Epithelial cell of esophagus (primary cell): ENCODE data around the gene SLC10A1.
"Not testable (repeated sequence)": the region's sequence is repeated elsewhere in the genome, so short reads cannot be mapped to it uniquely, and the experiment has no call there.

Source experiments
- DNase-seq: peaks from one replicate; pipeline ENCODE4 v3.0.0; 2010; ENCODE audit warnings: low read depth
- H3K4me3 ChIP-seq: 2 replicates; pipeline ENCODE4 v1.5.1; 2011; ENCODE audit warnings: mild to moderate bottlenecking, low read length, control low read depth
- TF ChIP-seq, protein P1 (sequence below): IDR thresholded peaks from 2 replicates; pipeline ENCODE4 v1.5.1; 2011; ENCODE audit warnings: low read depth, mild to moderate bottlenecking, low read length, control low read depth, inconsistent platforms; ENCODE audit not compliant: insufficient read depth; ENCODE audit errors: missing control alignments

SLC10A1 gene

DNA sequence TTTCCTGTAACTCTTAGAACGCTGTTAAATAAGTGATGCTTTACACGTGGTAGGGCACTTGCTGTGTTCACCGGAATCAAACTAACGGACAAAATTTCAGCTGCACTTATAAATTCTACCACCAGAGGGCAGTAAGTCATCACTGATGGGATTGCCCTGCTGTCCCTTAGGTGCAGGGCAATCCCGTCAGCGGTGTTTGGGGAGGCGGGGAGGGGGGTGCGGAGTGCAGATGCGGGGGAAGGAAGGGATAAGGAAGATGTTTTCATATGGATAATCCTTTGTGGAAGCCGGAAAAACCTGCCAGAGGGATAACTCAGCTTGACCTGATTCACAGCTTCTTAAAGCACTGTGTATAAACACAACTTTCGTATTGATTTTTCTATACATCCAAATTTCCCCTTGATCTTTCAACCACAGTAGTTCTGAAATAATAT lies 21.7 kb upstream of the SLC10A1 start:
- DNase-seq: peak; percentile 69
- H3K4me3 ChIP-seq: no peak overlapping the region
- TF ChIP-seq, protein P1, sequence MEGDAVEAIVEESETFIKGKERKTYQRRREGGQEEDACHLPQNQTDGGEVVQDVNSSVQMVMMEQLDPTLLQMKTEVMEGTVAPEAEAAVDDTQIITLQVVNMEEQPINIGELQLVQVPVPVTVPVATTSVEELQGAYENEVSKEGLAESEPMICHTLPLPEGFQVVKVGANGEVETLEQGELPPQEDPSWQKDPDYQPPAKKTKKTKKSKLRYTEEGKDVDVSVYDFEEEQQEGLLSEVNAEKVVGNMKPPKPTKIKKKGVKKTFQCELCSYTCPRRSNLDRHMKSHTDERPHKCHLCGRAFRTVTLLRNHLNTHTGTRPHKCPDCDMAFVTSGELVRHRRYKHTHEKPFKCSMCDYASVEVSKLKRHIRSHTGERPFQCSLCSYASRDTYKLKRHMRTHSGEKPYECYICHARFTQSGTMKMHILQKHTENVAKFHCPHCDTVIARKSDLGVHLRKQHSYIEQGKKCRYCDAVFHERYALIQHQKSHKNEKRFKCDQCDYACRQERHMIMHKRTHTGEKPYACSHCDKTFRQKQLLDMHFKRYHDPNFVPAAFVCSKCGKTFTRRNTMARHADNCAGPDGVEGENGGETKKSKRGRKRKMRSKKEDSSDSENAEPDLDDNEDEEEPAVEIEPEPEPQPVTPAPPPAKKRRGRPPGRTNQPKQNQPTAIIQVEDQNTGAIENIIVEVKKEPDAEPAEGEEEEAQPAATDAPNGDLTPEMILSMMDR: peak; percentile 74

DNA sequence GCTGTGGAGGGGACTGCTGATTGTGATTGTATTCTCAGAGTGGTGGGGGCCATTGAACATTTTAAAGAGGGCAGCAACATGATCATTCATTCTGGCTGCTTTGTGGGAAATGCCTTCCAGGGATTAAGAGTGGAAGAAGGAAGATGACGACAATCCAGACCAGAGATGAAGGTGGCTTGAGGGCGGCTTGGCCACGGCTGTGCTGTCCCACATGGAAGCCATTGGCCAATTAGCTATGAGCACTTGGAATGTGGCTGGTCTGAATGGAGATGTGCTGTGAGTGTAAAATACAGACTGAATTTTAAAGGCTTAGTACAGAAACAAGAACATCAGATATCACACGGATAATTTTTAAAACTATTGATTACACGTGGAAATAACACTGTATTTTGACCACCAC lies 19.2 kb upstream of the SLC10A1 start:
- no peak for DNase-seq
- H3K4me3 ChIP-seq: no peak overlapping the region
- TF ChIP-seq, protein P1: no peak

DNA sequence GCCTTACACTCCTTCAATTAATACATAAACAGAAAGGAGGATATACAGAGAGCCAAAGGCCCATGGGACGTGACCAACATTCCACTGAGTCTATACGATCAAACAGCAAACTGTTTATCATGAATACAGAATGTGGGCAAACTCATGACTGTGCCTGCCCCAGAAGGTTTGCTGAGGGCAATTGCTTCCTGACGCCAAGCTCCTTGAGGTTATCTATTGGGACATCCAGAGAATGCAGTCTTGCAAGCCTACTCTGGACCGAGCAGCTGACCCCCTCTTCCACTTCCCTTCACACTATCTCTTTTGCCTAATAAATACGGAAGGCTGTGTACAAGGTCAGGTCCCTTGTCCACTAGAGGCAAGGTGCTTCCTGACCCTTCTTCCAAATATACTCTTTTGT lies 18.5 kb upstream of the SLC10A1 start:
- no peak overlapping the region for H3K4me3 ChIP-seq
- TF ChIP-seq, protein P1: no peak
- DNase-seq: no peak

DNA sequence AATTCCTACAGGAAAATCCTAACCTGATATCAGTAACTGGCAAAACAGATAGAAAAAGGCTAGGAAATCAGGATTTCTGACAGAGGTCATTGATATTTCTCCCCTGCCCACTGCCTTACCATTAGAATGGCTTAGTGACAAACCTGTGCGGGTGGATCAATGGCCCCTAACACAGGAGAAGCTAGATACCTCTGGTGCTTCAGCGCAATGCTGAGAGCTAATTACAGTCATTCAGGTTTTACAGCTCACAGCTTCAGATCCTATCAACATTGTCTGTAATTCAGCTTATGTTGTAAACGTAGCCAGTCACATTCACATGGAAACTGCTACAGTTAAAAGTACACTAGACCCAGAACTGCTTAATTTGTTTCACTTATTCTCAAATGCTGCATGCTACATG lies 17.4 kb upstream of the SLC10A1 start:
- H3K4me3 ChIP-seq: no peak overlapping the region
- DNase-seq: no peak
- TF ChIP-seq, protein P1: no peak

DNA sequence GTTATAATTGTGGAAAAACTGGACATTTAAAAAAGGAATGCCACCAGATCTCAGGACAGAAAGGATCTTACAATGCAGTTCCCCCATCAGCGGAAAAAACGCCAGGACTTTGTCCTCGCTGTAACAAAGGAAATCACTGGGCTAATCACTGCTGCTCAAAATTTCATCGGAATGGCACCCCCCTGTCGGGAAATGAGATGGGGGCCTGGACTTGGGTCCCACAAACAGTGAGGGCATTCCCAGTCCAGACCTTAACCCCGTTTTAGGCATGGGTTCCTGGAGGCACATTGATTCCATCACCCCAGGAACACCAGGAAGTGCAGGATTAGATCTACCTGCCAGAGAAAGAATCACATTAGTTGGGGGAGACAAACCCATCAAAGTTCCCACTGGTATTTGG lies 16.3 kb upstream of the SLC10A1 start:
- not testable (repeated sequence) for H3K4me3 ChIP-seq

DNA sequence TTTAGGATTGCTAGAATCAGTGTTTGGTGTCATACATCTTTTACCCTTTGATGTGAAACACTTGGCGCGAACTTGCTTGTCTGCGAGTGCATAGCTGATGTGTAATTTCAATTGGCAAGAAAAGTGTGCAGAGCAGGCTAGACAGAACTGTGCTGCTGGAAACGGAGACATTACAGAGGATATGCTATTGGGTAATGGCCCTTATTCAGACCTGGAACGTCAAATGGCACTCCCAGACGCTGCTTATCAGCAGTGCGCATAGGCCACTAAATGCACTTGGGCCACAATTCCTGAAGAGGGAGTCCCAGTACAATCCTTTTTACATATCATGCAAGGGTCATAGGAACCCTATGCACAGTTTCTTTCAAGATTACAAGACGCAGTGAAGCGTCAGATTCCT lies 15.7 kb upstream of the SLC10A1 start:
- TF ChIP-seq, protein P1: no peak
- peak; percentile 32 for DNase-seq
- no peak overlapping the region for H3K4me3 ChIP-seq

More for the DNA sequence above, 16.3 kb upstream of the SLC10A1 start:
- DNase-seq: not testable (repeated sequence)

DNA sequence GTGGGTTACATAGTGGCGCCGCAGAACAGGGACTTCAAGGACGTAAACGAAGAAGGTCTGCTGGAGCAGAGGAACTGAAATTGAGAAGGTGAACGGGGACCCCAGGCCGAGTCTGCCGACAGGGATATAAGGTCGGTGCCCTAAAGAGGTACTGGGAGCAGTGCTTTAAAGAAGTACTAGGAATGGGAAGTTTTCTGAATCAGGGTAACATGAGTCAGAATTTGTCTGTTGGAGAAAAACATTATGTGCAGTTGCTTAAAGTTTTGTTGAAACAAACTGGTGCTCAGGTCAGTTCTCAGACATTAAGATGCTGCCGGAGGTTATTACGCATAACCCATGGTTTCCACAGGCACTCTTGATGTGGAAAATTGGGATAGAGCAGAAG lies 14.8 kb upstream of the SLC10A1 start:
- no peak overlapping the region for H3K4me3 ChIP-seq
- TF ChIP-seq, protein P1: no peak
- DNase-seq: no peak

DNA sequence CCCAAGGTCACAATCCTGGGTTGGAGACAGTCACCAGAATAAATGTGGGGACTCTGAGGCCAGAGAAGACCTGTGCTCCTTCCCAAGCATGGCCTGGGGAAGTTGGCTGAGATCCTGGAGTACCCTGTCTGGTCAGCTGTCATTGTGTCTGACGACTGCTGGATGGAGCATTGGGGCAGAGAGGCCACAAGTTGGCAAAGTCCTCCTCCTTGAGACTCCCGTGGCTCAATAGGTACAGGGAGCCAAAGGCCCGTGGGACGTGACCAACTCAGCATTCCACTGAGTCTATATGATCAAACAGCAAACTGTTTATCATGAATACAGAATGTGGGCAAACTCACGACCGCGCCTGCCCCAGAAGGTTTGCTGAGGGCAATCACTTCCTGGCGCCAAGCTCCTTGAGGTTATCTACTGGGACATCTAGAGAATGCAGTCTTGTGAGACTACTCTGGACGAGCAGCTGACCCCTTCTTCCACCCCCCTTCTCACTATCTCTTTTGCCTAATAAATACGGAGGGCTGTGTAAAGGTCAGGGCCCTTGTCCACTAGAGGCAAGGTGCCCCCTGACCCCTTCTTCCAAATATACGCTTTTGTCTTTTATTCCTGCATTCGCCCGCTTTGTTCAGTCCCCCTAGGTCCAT lies 14.3 kb upstream of the SLC10A1 start:
- H3K4me3 ChIP-seq: no peak overlapping the region
- DNase-seq: no peak
- TF ChIP-seq, protein P1: no peak
